Chondrocyte (in vitro differentiated cells): ENCODE data around the gene CD36. TPM values are rescaled to one million over a fixed set of nuclear protein-coding genes. Genes with fewer than 3 reads are reported as not detected.
A peak's percentile ranks its signal among the peaks of the same experiment; 100 is the strongest.

ENCODE experiments used
- DNase-seq: peaks from one replicate; pipeline ENCODE4 v3.0.0; 2021; ENCODE audit warnings: mixed read lengths, low spot score
- H3K27ac Mint-ChIP-seq: one replicate; pipeline ENCODE4 v1.8.0; 2021; ENCODE audit warnings: mild to moderate bottlenecking, moderate library complexity, mixed read lengths; ENCODE audit not compliant: unreplicated experiment
- H3K27me3 Mint-ChIP-seq: 2 replicates; pipeline ENCODE4 v1.8.0; 2021; ENCODE audit warnings: low read depth, mixed read lengths
- H3K36me3 Mint-ChIP-seq: 2 replicates; pipeline ENCODE4 v1.8.0; 2021; ENCODE audit warnings: low read depth, mixed read lengths
- H3K4me1 Mint-ChIP-seq: 2 replicates; pipeline ENCODE4 v1.8.0; 2021; ENCODE audit warnings: low read depth, mild to moderate bottlenecking, mixed read lengths
- H3K4me3 Mint-ChIP-seq: one replicate; pipeline ENCODE4 v1.8.0; 2021; ENCODE audit warnings: mild to moderate bottlenecking, moderate library complexity, mixed read lengths; ENCODE audit not compliant: unreplicated experiment
- H3K9me3 Mint-ChIP-seq: 2 replicates; pipeline ENCODE4 v1.8.0; 2021; ENCODE audit warnings: low read depth, mixed read lengths
- total RNA-seq: library from RNA; stranded (reverse); gene quantifications from 3 replicates; pipeline ENCODE4 v1.2.1, GENCODE V29; 2021
- TF ChIP-seq, protein P1 (sequence below): fragments of 200-600 bp; sonication (generic); IDR thresholded peaks from 2 replicates; pipeline ENCODE4 v1.5.0; 2021; ENCODE audit warnings: antibody characterized with exemption, mild to moderate bottlenecking, moderate library complexity

Gene CD36
- total RNA-seq, 1 donor from 2014 or later: 0.72 TPM

DNA sequence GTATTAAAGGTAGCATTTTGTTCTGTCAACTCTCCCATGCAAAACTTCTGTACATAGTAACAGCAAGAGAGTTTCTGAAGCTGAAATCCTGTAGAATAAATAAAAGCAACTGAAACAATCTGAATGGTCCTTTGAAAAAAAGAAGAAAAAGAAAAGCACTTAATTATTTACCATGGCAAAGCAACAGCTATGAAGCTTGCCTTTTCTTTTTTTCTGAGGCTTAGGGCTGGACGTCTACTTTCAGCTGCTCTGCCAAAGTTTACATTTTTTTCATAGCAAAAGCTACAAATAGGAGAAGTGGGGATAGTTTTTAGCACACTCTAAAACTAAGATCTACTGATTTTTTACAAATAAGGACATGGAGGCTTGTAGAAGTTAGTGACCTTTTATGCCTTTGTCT lies 31.3 kb upstream of the CD36 start:
- no peak for DNase-seq
- no peak overlapping the region for H3K27ac Mint-ChIP-seq
- no peaks in the 10 kb centered on the region for H3K9me3 Mint-ChIP-seq
- H3K4me3 Mint-ChIP-seq: no peak overlapping the region
- H3K36me3 Mint-ChIP-seq: no peaks in the 10 kb centered on the region
- no peaks in the 10 kb centered on the region for H3K27me3 Mint-ChIP-seq
- H3K4me1 Mint-ChIP-seq: peaks cover 17% of the 10 kb centered on the region
- TF ChIP-seq, protein P1, sequence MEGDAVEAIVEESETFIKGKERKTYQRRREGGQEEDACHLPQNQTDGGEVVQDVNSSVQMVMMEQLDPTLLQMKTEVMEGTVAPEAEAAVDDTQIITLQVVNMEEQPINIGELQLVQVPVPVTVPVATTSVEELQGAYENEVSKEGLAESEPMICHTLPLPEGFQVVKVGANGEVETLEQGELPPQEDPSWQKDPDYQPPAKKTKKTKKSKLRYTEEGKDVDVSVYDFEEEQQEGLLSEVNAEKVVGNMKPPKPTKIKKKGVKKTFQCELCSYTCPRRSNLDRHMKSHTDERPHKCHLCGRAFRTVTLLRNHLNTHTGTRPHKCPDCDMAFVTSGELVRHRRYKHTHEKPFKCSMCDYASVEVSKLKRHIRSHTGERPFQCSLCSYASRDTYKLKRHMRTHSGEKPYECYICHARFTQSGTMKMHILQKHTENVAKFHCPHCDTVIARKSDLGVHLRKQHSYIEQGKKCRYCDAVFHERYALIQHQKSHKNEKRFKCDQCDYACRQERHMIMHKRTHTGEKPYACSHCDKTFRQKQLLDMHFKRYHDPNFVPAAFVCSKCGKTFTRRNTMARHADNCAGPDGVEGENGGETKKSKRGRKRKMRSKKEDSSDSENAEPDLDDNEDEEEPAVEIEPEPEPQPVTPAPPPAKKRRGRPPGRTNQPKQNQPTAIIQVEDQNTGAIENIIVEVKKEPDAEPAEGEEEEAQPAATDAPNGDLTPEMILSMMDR: no peak

DNA sequence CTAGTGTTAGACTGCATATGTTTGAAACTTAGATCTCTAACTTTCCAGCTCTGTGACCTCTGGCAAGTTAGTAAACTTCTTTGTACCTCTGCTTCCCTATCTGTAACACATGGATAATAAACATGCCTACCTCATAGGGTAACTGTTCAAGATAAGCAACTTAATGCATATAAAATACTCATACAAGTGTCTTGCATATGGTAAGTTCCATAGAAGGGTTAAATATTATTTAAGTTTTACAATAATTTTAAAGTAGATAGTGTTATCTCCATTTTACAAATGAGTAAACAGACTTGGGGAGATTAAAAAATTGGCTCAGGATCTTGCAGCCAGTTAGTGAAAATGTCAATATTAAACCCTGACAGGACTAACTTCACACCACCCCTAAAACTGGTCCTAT lies 30.1 kb upstream of the CD36 start:
- TF ChIP-seq, protein P1: no peak
- no peak for DNase-seq
- Mint-ChIP-seq H3K36me3 (no peaks in the 10 kb centered on the region), H3K9me3 (no peaks in the 10 kb centered on the region), H3K4me1 (peaks cover 26% of the 10 kb centered on the region), H3K4me3 (no peak overlapping the region), H3K27me3 (no peaks in the 10 kb centered on the region), H3K27ac (no peak overlapping the region)

DNA sequence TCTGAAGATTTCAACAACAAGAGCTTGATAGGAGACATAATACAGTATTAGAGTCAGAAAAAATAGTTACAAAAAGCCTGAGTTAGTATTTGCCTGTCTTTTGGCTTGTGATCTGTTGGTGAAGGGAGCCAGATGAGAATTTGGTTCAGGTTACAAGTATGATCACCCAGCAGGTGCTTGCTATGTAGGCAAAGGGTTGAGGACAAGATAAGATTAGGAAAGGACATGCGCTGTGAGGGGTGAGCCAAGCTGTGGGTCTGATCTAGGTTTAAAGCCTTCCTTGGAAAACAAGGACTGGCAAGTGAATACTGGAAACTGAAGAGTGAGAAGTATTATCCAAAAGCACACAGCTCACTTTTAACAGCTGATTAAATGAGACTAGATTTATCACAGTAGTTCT lies 28.7 kb upstream of the CD36 start:
- H3K4me3 Mint-ChIP-seq: no peak overlapping the region
- no peaks in the 10 kb centered on the region for H3K36me3 Mint-ChIP-seq

DNA sequence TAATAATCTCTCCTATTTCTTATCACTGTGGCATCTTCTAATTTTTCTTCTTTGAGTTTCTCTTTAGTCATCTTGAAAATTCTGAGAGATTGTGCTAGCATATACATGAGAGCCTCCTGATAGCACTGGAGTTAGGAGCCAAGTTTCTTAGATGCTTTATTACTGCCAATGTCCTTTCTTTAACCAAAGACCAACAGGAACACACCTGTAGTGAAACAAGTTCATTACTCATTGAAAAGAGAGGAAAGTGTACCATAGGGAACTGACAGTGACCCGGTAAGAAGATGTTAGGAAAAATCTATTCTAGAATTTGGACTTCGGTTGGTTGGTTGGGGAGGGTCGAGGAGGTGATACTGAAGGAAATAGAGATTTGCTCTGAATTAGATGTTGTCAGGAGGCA lies 27.1 kb upstream of the CD36 start:
- H3K27me3 Mint-ChIP-seq: no peaks in the 10 kb centered on the region
- no peaks in the 10 kb centered on the region for H3K36me3 Mint-ChIP-seq
- H3K9me3 Mint-ChIP-seq: no peaks in the 10 kb centered on the region
- H3K4me3 Mint-ChIP-seq: no peak overlapping the region
- H3K4me1 Mint-ChIP-seq: peaks cover 29% of the 10 kb centered on the region
- no peak for DNase-seq
- TF ChIP-seq, protein P1: no peak
- H3K27ac Mint-ChIP-seq: peak overlapping the region; percentile 56

More for the DNA sequence above, 28.7 kb upstream of the CD36 start:
- H3K9me3 Mint-ChIP-seq: no peaks in the 10 kb centered on the region
- peaks cover 29% of the 10 kb centered on the region for H3K4me1 Mint-ChIP-seq
- no peak for DNase-seq
- TF ChIP-seq, protein P1: no peak
- H3K27me3 Mint-ChIP-seq: no peaks in the 10 kb centered on the region
- H3K27ac Mint-ChIP-seq: no peak overlapping the region

DNA sequence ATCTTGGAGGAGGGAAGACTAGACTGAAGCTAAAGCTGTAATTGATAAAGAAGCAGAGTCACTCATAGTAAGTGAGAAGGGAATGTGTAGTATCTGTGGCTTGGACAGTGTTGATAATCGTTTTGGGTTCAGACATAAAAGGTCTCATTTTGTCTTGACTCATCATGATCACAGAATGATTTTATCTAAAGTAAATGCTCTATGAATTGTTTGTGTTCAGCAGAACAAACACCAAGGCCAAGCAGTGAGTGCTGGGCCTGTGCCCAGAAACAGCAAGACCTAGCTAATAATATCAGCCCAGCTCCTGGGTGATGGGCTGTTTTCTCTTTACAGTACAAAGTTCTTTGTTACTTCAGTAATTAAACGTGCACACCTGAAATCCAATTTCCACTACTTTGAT lies 26.7 kb upstream of the CD36 start:
- no peak for DNase-seq

More for the DNA sequence above, 26.7 kb upstream of the CD36 start:
- TF ChIP-seq, protein P1: no peak
- peaks cover 29% of the 10 kb centered on the region for H3K4me1 Mint-ChIP-seq
- H3K9me3 Mint-ChIP-seq: no peaks in the 10 kb centered on the region
- no peak overlapping the region for H3K4me3 Mint-ChIP-seq
- H3K36me3 Mint-ChIP-seq: no peaks in the 10 kb centered on the region
- no peaks in the 10 kb centered on the region for H3K27me3 Mint-ChIP-seq
- peak overlapping the region; percentile 56 for H3K27ac Mint-ChIP-seq
